OCI-LY1 (cell line): Measurements from ENCODE around the gene OR51G1.

Source experiments
- CTCF ChIP-seq: fragments of 200-600 bp; sonication (generic), shearing (Covaris generic); IDR thresholded peaks from 2 replicates; pipeline ENCODE4 v1.5.1; 2017; ENCODE audit warnings: mild to moderate bottlenecking, antibody characterized with exemption, low read length, moderate library complexity, mixed read lengths
- EZH2 ChIP-seq: fragments of 200-600 bp; sonication (generic), shearing (Covaris generic); IDR thresholded peaks from 2 replicates; pipeline ENCODE4 v1.8.0; 2017; ENCODE audit warnings: borderline replicate concordance, mixed run types, mild to moderate bottlenecking, antibody characterized with exemption, low read length, moderate library complexity, mixed read lengths

GRCh38 chr11:4919250-4919649 lies 4.9 kb downstream of the OR51G1 start, which contains the start of gene OR51G2:
- TF ChIP-seq CTCF (no peak), EZH2 (no peak)
